Brain microvascular endothelial cell (primary cell): ENCODE measurements around the gene FAM53B.

Source experiments
- DNase-seq: peaks from one replicate; pipeline ENCODE4 v3.0.0-alpha.2; 2020
- H3K27ac ChIP-seq: fragments of 250-450 bp; sonication (Bioruptor Pico); 2 replicates; pipeline ENCODE4 v1.5.1; 2020; ENCODE audit warnings: mild to moderate bottlenecking, moderate library complexity
- H3K27me3 ChIP-seq: fragments of 250-450 bp; sonication (Bioruptor Pico); replicated peaks from 2 replicates; pipeline ENCODE4 v1.5.1; 2020; ENCODE audit warnings: mild to moderate bottlenecking
- H3K36me3 ChIP-seq: fragments of 250-450 bp; sonication (Bioruptor Pico); replicated peaks from 2 replicates; pipeline ENCODE4 v1.5.1; 2020; ENCODE audit warnings: mild to moderate bottlenecking
- H3K4me3 ChIP-seq: 2 replicates; pipeline ENCODE4 v1.5.1; 2011; ENCODE audit warnings: low read depth, mild to moderate bottlenecking, control low read depth, low read length, moderate library complexity
- CTCF ChIP-seq: IDR thresholded peaks from 2 replicates; pipeline ENCODE4 v1.5.1; 2011; ENCODE audit warnings: low read depth, mild to moderate bottlenecking, moderate library complexity, low read length, control low read depth, inconsistent platforms; ENCODE audit errors: missing control alignments
- in situ Hi-C: cut with HindIII; loops from 2 replicates; pipeline ENCODE4 v1.10.0; 2017; ENCODE audit warnings: low sequenced_read_pairs, low pct_ligation_motif_present

The FAM53B gene

GRCh38 chr10:124667425-124668345 lies 76.5 kb downstream of the FAM53B start:
- no peak for TF ChIP-seq CTCF
- Histone ChIP-seq H3K4me3 (no peak overlapping the region), H3K27me3 (no peaks in the 10 kb centered on the region), H3K36me3 (no peaks in the 10 kb centered on the region), H3K27ac (no peak overlapping the region)
- in situ Hi-C loops = no loop called here
- DNase-seq = no peak

- no peak for DNase-seq
- Histone ChIP-seq H3K4me3 (no peak overlapping the region), H3K27ac (no peak overlapping the region), H3K27me3 (no peaks in the 10 kb centered on the region), H3K36me3 (no peaks in the 10 kb centered on the region)
- in situ Hi-C loops = no loop called here
- TF ChIP-seq CTCF = no peak
Measured at GRCh38 chr10:124666494-124666893, 77.7 kb downstream of the FAM53B start.

GRCh38 chr10:124665980-124666379 lies 78.2 kb downstream of the FAM53B start:
- Histone ChIP-seq H3K27me3 (no peaks in the 10 kb centered on the region), H3K36me3 (no peaks in the 10 kb centered on the region), H3K4me3 (no peak overlapping the region), H3K27ac (no peak overlapping the region)
- TF ChIP-seq CTCF = no peak
- in situ Hi-C loops = no loop called here
- no peak for DNase-seq

GRCh38 chr10:124665558-124665957 lies 78.6 kb downstream of the FAM53B start:
- Histone ChIP-seq H3K4me3 (no peak overlapping the region), H3K27me3 (no peaks in the 10 kb centered on the region), H3K36me3 (no peaks in the 10 kb centered on the region), H3K27ac (no peak overlapping the region)
- no peak for DNase-seq
- TF ChIP-seq CTCF = no peak
- in situ Hi-C loops = no loop called here

- H3K27ac ChIP-seq = no peak overlapping the region
- H3K4me3 ChIP-seq = no peak overlapping the region
- in situ Hi-C loops = no loop called here
- H3K27me3 ChIP-seq = no peaks in the 10 kb centered on the region
- no peak for DNase-seq
- no peaks in the 10 kb centered on the region for H3K36me3 ChIP-seq
- TF ChIP-seq CTCF = no peak
Measured at GRCh38 chr10:124665091-124665490, 79.1 kb downstream of the FAM53B start.
